Activated T-cell treated with anti-CD3 and anti-CD28 coated beads for 1 hour (primary cell): Measurements from ENCODE around the gene SLCO4A1.

Experiments
- DNase-seq: peaks from one replicate; pipeline ENCODE4 v3.0.0-alpha.2; 2020; ENCODE audit warnings: low read depth

Gene SLCO4A1

GRCh38 chr20:62716198-62716940 is 74.1 kb downstream of the SLCO4A1 start:
- peak; percentile 31 for DNase-seq

- DNase-seq = no peak
Measured at GRCh38 chr20:62716941-62717310, 74.6 kb downstream of the SLCO4A1 start.

GRCh38 chr20:62717933-62718332 is 75.6 kb downstream of the SLCO4A1 start:
- no peak for DNase-seq

- DNase-seq = no peak
Measured at GRCh38 chr20:62718546-62718945, 76.2 kb downstream of the SLCO4A1 start.

GRCh38 chr20:62719250-62719935 is 77.1 kb downstream of the SLCO4A1 start:
- DNase-seq = no peak
